ENCODE results near the gene MSL3B.
A peak's percentile ranks its signal among the peaks of the same experiment; 100 is the strongest.

MSL3B gene

DNA sequence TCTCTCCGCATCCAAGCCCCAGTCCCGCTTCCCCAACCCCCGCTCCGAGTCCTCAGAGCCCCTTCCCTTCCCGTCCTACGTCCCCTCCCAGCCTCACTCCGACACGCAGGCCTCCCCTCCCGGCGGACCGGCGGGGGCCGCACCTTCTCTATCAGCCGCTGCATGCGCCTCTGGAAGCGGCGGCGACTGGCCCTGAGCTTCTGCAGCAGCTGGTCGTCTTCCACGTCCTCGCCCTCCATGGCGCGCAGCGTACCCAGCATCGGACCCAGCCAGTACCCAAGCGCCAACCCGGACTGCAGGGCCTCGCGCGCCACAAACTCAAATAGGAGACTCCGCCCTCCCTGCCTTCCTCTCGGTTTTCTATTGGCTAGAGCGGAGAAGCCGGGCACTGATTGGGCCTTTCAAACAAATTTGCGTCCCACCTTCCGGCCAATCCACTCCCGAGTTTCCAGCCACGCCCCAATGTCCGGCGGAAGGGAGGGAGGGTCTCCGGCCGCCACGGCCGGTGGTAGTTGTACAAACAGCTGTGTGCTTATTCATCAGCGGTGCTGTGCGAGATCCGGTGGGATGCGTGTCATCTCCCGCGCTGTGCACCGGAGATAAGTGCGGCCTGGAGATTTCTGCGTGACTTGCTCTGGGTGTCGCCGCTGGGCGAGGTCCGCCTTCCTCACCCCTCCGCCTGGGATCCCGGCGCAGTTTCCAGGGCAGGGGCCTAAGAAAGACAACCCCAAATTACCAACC is 13.8 kb downstream of the MSL3B start, which contains the start of gene HJURP:
Gene HJURP (minus strand): TSS at position 295 of the 741 bp plus-strand sequence. CDS start 35 bp downstream, at position 260.
- DNase-seq (ENCODE audit: extremely low spot score, insufficient read length, low read depth) (peak; percentile 98), FAIRE-seq (peak; percentile 98)

DNA sequence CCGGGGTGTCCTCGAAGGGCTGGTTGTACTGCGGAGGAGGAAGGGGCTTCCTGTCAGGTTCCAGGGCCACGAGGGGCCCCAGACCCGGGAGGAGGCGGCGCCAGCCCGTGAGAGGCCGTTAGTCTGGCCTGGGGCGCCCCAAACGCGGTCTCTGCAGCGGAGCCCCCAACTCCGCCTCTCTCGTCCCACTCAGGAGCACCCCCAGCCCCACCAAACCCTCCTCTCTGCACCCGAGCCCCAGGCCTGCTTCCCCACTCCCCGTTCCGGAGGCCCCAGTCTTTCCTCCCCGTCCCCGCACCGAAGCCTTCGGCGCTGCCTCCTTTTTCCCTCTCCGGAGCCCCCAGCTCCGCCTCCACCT is 14.3 kb downstream of the MSL3B start:
- FAIRE-seq: no peak
- DNase-seq (ENCODE audit: extremely low spot score, insufficient read length, low read depth): no peak

DNA sequence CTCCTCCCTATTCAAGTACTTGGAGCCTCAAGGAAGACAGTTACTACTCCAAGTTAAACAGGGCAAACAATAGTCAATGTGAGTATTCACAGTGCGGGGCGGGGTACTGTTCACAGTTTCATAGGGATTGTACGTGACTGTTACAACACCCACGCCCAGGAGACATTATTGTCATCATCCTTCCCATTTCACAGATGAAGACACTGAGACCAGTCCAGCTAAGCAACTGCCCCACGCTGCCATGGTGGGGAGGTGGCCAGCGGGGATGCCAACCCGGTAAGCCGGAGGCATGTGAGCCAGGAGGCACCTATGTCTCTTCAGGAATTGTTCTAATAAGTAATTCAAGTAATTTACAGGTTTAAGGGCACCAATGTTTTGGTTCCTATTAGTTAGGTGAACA is 14.8 kb downstream of the MSL3B start:
- no peak for DNase-seq (ENCODE audit: extremely low spot score, insufficient read length, low read depth)
- no peak for FAIRE-seq

DNA sequence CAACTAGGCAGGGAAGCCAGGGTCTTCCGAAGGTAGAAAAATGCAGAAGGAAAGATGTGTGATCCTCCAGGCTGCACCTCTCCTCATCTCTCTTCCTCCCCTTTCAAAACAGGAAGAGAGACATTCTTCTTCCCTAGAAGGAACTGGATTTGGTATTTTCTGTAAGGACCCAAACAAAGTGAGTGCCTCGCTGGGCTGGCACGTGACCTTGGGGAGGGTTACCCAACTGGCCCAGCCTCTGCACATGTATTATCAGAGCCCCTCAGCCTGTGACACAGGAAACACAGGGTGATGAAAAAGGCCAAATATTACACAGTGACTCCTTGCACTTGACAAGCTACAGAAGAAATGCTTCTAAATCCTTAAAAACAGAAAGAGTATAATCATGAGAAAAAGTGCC is 16.1 kb downstream of the MSL3B start:
- DNase-seq (ENCODE audit: extremely low spot score, insufficient read length, low read depth) (no peak), FAIRE-seq (no peak)

DNA sequence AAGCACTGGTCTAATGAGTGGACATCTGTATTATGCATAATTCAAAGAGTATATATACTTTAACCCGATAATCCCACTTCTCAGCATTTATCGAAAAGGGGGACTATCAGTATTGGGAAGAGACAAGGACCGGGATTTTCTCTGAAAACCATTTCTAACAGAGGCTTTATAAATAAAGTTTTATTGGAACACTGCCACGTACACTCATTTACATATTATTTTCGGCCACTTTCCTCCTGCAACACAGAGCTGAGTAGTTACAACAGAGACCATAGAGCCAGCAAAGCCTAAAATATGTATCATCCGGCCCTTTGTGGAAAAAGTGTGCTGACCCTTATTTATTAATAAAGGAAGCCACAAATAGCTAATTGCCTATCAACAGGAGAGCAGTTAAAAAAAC is 17.0 kb downstream of the MSL3B start:
- FAIRE-seq (no peak), DNase-seq (ENCODE audit: extremely low spot score, insufficient read length, low read depth) (no peak)

DNA sequence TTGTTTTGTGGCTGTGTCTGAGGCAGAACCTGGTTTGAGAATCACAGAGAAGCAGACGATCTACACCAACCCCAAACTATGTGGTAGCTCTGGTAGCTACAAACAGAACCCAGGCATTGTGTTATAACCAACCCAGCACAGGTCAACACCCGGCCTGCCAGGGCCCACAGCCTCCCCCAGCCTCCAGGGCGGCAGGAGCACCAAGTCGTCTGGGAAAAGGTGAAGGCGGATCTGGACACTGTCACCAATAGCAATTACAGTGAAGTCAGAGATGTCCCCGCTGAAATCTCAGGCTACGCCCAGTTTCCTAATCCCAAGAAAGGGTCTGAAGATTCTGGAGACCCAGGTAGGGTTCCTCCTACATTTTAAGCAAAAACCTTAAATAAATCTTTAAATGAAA is 17.4 kb downstream of the MSL3B start:
- no peak for DNase-seq (ENCODE audit: extremely low spot score, insufficient read length, low read depth)

DNA sequence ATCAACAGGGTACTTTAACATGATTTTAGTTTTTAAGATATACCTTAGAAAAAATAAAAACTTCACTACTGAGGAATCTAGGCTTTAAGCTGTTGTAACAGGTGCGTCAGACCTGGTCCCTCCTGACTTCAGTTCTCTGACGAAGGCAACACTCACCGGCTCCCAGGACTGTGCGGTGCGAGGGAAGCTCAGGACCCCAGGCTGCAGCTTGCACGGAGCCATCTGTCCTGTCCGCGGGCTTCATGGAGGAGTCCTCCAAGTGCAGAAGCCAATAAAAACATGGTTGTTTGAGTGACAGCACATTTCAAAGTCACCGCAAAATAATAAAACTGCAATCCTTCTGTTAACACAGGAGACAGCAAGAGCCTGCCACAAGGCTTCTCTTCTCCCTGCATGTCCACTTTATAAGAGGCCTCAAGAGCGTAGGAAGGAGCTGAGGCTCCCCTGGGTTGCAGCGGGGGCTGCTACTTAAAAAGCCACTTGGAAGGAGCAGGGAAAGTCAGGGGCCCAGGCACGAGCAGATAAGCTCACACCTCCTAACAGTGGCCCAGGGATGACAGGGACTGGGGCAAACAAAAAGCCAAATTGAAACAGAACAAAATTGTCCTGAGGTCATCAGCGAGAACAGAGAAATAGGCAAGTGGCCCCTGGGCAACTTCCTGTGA is 18.4 kb downstream of the MSL3B start:
- no peak for DNase-seq (ENCODE audit: extremely low spot score, insufficient read length, low read depth)
- FAIRE-seq: no peak

More for the DNA sequence above, 17.4 kb downstream of the MSL3B start:
- no peak for FAIRE-seq

DNA sequence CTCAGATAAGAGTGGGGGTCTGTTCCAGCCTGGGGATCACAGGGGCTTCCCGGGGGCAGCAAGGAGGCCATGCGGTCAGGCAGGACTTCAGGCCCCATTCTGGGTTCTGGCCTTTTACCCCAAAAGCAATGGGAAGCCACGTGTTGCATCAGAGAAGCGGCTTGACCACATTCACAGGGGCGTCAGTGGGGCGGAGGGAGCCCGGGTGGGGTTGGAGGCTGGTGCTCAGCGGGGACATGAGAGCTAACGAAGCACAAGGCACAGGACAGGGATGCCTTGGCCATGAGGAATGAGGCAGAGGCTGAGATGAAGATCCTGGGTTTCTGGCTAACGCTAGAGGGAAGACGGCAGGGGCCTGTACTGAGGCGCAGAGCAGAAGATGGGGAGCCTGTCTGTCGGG is 19.9 kb downstream of the MSL3B start:
- DNase-seq (ENCODE audit: extremely low spot score, insufficient read length, low read depth) (no peak), FAIRE-seq (no peak)

DNA sequence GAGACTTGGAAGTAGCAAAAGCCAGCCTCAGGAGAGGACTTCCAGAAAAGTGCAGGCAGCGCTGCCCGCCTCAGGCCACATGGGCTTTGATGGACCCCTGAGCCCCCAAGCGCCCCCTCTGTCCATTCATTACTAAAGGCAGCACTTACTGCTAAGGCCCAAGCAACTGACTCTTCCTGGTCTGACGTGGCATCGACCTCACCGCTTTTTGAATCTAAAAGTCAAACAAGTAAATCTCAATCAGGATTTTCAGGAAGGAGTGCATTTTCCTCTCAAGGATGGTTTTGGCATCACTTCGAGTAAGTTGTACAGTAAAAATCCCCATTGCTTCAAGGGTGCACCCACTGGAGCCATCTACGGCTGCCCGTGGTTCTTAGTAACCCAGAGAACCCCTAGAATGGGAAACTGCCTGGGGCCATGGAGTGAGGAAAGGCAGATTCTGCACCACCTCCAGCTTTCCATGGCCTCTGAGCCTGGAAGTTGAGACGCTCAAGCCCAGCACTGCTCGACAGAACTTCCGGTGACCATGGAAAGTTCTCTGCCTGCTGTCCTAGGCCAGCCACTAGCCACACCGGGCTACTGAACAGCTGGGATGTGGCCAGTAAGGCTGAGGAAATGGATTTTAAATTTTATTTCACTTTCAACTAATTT is 20.8 kb downstream of the MSL3B start:
- DNase-seq (ENCODE audit: extremely low spot score, insufficient read length, low read depth) (no peak), FAIRE-seq (no peak)

DNA sequence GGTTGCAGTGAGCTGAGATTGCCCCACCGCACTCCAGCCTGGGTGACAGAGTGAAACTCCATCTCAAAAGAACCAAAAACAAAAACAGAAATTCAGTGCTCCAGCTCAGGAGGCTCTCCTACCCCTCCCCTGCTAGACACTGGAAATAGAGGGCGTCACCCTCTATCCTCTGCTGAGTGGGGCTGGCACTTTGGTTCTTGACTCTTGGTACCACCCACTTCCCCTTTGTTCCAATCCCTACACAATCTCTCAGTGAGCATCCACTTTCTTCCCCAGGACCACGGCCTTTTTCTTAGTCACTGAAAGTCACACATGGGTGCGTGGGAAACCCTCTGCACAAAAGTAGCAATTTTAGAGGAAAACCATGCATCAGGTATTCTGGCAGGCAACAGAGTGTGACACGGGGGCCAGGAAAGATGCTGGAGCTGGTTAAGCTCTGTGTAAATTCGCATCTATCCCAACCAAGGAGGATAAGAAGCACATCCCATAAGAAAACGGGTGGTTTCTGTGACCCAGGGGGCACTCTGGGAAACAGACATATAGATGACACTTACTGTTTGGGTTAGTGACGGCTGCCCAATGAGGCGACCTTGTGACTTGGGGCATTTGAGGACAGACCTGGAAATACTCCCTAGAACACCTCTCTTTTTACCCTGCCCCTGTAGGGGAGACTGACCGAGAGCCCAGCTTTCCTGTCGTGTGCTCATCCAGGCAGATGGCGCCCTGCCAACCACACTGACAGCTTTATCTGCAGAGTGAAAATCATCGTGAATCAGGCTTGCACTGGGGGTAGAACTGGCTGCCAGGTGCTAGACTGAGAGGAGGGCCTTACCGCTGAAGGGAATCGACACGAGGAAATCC is 21.6 kb downstream of the MSL3B start:
- no peak for FAIRE-seq
- DNase-seq (ENCODE audit: extremely low spot score, insufficient read length, low read depth): no peak

DNA sequence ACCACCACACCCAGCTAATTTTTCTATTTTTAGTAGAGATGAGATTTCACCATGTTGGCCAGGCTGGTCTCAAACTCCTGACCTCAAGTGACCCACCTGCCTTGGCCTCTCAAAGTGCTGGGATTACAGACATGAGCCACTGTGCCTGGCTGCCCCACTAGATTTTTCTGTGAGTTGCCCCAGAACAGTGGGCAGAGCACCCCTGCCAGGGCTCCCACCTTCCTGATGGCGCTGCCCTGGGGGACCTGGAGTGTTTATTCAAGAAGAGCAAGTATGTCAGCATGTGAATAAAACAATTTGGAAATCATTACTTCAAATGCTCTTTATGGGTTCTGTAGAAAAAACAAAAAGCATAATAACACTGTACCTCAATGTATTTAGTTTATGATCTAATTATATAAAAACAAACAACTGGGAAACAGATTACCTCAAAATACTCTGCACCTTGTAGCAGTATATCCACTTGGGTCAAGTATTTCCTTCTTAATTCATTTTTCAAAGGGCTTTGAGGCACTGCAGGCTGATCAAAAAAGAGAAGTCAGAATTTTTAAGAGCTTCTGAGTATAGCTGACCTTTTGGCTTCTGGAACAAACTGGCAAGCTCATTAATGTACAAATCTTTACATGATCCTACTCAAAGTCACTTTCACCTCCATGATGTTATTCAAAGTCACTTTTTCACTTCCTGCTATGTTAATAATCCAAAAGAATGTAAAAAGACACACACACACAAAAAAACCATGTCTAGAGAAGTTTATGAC is 22.7 kb downstream of the MSL3B start:
- no peak for FAIRE-seq
- DNase-seq (ENCODE audit: extremely low spot score, insufficient read length, low read depth): no peak

DNA sequence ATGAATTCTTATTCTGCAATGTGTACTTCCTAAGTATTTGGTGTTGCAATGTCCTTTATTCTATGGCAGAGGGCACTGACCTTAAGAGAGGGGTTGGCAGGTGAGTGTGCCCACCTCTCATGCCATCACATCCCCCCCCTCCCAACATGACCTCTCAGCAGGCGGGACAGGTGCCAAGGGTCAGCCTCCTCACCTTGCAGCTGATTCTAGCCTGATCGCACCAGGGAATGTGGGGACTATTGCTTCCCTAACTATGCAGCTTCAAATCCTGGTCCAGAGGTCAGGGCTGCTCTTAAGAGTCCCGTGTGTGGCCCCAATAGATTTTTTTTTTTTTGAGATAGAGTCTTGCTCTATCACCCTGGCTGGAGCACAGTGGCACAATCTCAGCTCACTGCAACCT is 23.4 kb downstream of the MSL3B start:
- FAIRE-seq: no peak
- DNase-seq (ENCODE audit: extremely low spot score, insufficient read length, low read depth): no peak

DNA sequence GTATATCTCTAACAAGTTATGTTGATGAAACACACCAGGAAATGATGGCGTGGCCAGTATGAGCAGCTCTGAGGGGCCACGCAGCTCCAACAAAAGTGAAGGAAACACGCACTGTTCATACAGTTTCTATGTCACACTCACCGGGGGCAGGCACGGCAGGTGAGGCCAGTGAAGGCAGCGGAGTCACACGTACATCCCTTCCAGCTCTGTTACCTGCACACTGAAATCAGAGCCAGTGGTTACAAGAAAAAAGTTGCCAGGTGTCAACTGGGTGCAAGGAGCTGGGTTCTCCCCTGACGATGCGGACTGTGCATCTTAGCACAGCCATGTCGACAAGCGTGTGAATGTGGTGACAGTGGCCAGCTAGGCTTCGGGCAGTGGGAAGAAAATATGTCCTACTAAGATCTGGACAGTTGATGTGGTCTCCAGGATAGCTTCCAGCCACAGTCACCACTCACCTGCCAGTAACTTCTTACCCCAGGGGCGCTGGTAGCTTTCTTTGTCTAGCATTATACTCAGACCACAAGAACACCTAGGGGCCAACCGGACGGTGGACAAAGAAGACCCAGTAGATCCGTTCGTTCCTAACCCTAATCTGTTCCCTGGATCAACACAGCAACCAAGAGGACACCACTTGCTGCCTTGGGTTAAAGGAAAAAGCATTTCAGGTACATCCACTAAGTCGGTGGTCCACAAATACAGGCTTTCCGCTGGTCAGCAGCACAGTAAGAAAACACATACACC is 23.9 kb downstream of the MSL3B start:
- DNase-seq (ENCODE audit: extremely low spot score, insufficient read length, low read depth) (no peak), FAIRE-seq (no peak)

DNA sequence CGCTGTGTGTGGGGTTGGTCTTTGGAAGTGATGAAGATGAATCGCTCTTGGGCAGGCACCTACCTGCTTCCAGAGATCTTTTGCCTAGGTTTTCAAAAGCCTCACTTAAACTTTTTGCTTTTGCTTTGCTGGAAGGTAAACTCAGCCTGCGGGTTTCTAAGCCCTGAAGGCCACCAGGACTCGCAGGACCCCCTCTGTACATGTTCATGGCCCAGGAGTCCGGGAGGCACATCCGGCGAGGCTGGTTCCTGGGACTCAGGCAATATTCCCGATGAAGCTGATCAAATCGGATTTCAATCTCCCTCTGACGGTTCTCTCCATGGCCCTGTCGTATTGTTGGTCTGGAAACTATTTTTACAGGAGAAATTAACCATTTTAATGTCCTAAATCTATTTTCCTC is 27.0 kb downstream of the MSL3B start:
- FAIRE-seq (no peak), DNase-seq (ENCODE audit: extremely low spot score, insufficient read length, low read depth) (no peak)

DNA sequence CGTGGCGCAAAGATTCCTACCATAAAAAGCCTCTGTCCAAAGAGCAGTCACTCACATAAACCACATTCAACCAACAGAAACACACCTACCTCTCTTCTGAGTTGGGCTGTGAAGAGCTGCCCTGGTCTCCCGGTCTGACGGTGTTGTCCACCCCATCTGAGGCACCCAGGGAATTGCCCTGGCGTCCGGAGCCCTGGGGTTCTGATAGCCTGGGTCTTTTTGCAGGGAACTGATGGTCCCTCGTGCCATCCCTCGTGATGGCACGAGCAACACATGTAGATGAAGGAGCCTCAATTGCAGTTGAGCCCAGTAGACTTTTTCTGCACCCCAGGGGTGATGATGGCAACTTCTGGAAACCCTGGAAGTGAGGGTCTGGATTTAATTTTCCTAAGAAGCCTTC is 27.7 kb downstream of the MSL3B start:
- FAIRE-seq: no peak

DNA sequence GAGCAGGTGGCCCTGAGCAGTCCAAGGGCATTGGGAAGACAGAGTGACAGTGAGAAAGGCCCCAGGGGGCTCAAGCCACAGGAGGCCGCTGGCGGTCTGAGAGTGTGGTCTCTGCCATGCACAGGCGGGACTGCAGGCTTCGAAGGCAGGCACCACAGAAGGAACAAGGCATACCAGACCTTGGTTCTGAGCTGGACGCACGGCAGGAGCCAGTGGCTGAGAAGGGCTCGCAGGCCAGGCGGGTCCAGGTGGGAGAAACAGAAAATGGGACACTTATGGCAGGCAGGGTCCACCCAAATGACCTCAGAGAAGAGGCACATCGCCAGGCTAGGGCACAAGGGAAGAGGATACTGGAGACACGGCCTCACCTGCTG is 28.8 kb downstream of the MSL3B start:
- DNase-seq (ENCODE audit: extremely low spot score, insufficient read length, low read depth) (no peak), FAIRE-seq (no peak)

More for the DNA sequence above, 27.7 kb downstream of the MSL3B start:
- no peak for DNase-seq (ENCODE audit: extremely low spot score, insufficient read length, low read depth)

DNA sequence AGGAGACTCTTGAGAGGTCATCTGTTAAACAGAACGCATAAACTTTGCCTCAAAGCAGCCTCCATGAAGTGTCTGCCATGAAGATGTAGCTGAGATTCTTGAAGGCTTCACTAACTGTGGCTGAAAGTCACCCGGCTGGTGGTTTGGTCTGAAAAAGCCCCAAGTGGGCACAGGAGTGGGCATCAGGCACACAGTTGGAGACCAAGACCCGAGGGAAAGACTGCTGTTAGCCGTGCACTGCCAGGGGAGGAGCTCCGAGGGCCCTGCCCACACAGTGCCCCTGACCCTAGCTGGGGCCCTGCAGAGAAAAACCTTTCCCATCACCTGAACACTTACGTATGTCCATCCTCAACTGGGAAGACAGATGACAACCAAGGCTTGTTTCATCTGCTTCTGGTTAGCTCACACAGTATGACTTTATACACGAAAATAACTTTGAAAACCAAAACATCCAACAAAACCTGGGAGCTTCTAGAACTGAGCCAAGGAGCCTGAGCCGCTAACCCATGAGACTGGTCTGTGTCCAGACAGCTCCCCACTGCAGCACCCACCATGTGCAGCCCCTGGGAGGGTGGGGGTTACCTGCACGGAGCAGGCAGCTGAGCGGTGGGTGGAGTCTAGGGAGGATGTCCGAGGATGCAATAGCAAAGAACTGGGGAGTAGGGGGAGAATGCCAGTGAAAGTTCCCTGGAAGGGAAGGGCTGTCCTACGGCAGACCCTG is 29.3 kb downstream of the MSL3B start:
- FAIRE-seq: no peak
- DNase-seq (ENCODE audit: extremely low spot score, insufficient read length, low read depth): no peak

DNA sequence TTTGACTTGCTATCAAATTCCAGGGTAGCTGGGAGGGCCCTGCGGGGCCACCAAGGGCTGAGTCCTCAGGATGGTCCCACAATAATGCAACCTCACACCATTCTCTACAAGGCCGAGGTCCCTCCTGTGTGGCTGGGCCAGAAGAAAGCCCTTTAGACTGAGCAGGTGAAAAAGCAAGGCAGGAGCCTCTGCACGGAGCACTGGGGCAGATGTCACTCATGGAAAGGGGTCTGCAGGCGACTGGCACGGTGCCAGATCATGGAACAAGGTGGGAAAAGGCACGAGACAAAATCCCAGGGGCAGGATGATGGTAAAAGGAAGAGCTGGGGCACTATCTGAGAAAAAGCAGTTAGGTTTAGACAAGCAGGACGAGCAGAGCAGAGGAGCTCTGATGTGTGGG is 29.9 kb downstream of the MSL3B start:
- no peak for FAIRE-seq

More for the DNA sequence above, 29.9 kb downstream of the MSL3B start:
- DNase-seq (ENCODE audit: extremely low spot score, insufficient read length, low read depth): no peak

All from GM18507 (cell line).